ENCODE results near the gene SNX33. TPM values are rescaled to one million over a fixed set of nuclear protein-coding genes. Genes with fewer than 3 reads are reported as not detected.
"Not testable (repeated sequence)": the region's sequence is repeated elsewhere in the genome, so short reads cannot be mapped to it uniquely, and the experiment has no call there.

The SNX33 gene
- total and polyA plus RNA-seq, 3 donors from 2014 or later: 8.3 to 11.5 (median 10.5) TPM

DNA sequence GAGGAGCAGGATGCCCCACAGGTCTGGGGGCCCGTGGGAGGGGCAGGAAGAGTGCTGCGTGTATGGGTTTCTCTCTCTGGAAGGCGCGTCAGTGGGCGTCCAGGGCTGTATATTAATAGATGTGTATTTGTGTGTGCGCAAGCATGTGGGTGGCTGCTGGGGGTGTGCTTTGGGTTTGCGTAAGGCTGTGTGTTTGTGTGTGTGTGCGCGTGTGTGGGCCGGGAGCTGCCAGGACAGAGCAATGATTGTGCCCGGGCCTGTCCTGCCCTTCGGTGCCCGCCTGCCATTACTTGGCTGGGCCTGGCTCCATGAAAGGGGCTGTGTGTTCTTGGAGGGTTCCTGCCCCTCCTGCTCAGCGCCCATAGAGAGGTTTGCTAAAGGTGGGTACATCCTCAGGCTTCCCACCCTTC, 48.6 kb downstream of the SNX33 start:
- Histone ChIP-seq H3K36me3 (ENCODE audit: low read depth, missing control alignments) (no peaks in the 10 kb centered on the region), H3K4me1 (peaks cover 19% of the 10 kb centered on the region), H3K27me3 (no peaks in the 10 kb centered on the region), H3K27ac (no peak overlapping the region), H3K4me3 (no peak overlapping the region), H3K9me3 (no peaks in the 10 kb centered on the region)
- 92 to 94% methylated on average over 7 to 14 of the region's 14 CpGs for WGBS, 2 donors
- intact Hi-C loops (cut with DNase I; ENCODE audit: low total_unique reads): no loop called here
- DNase-seq: no peak
- no peak for TF ChIP-seq POLR2A (IDR thresholded peaks at IDR 0.05)
- TF ChIP-seq, protein P1, sequence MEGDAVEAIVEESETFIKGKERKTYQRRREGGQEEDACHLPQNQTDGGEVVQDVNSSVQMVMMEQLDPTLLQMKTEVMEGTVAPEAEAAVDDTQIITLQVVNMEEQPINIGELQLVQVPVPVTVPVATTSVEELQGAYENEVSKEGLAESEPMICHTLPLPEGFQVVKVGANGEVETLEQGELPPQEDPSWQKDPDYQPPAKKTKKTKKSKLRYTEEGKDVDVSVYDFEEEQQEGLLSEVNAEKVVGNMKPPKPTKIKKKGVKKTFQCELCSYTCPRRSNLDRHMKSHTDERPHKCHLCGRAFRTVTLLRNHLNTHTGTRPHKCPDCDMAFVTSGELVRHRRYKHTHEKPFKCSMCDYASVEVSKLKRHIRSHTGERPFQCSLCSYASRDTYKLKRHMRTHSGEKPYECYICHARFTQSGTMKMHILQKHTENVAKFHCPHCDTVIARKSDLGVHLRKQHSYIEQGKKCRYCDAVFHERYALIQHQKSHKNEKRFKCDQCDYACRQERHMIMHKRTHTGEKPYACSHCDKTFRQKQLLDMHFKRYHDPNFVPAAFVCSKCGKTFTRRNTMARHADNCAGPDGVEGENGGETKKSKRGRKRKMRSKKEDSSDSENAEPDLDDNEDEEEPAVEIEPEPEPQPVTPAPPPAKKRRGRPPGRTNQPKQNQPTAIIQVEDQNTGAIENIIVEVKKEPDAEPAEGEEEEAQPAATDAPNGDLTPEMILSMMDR (IDR thresholded peaks at IDR 0.05): no peak

DNA sequence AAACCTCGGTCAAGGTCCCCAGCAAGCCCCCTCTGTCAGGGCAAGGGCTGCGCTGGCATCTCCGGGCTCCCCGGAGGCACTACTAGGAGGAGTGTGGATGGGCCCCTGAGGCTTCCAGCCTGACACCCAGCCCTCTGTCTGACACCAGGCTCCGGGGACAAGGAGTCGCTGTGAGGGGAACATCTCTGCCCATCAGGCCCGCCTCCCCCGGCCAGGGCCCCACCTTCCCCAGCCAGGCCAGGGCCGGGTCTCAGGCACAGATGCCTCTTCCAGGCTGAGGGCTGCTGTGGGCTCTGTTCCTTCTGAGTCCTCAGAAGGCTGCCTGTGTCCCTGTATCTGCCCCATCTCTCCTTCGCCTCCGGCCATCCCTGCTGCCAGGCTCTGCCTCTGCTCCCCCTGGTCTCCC, 49.1 kb downstream of the SNX33 start:
- Histone ChIP-seq H3K4me3 (no peak overlapping the region), H3K27me3 (no peaks in the 10 kb centered on the region), H3K9me3 (no peaks in the 10 kb centered on the region), H3K4me1 (peaks cover 19% of the 10 kb centered on the region), H3K36me3 (ENCODE audit: low read depth, missing control alignments) (no peaks in the 10 kb centered on the region), H3K27ac (no peak overlapping the region)
- no peak for DNase-seq
- intact Hi-C loops (cut with DNase I; ENCODE audit: low total_unique reads): no loop called here
- no peak for TF ChIP-seq POLR2A (IDR thresholded peaks at IDR 0.05)
- TF ChIP-seq, protein P1 (IDR thresholded peaks at IDR 0.05): no peak
- 68 to 75% methylated on average over 8 to 11 of the region's 11 CpGs for WGBS, 2 donors

DNA sequence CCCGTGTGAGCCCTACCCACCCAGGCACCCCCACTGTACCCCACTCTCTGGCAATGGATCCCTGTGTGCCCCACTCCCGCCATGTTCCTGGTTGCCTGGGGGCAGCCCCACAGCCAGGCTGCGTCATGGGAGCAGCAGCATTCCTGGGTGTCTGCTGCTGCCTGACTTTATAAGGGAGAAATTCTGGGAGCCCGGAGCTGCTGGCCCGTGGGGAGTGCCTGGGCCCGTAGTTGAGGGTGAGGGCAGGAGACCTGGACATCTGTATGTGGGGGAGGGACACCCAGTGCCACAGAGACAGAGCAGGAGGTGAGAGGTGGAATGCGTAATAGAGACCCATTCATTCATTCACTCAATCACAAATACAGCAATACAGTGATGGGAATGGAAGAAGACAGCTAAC, 49.8 kb downstream of the SNX33 start:
- Histone ChIP-seq H3K36me3 (ENCODE audit: low read depth, missing control alignments) (no peaks in the 10 kb centered on the region), H3K27me3 (no peaks in the 10 kb centered on the region), H3K4me3 (no peak overlapping the region), H3K27ac (no peak overlapping the region), H3K4me1 (peaks cover 19% of the 10 kb centered on the region), H3K9me3 (no peaks in the 10 kb centered on the region)
- intact Hi-C loops (cut with DNase I; ENCODE audit: low total_unique reads): no loop called here
- whole genome bisulfite sequencing, 2 donors: 68 to 80% methylated on average over 7 of the region's 7 CpGs
- no peak for DNase-seq
- no peak for TF ChIP-seq POLR2A (IDR thresholded peaks at IDR 0.05)
- TF ChIP-seq, protein P1 (IDR thresholded peaks at IDR 0.05): no peak

DNA sequence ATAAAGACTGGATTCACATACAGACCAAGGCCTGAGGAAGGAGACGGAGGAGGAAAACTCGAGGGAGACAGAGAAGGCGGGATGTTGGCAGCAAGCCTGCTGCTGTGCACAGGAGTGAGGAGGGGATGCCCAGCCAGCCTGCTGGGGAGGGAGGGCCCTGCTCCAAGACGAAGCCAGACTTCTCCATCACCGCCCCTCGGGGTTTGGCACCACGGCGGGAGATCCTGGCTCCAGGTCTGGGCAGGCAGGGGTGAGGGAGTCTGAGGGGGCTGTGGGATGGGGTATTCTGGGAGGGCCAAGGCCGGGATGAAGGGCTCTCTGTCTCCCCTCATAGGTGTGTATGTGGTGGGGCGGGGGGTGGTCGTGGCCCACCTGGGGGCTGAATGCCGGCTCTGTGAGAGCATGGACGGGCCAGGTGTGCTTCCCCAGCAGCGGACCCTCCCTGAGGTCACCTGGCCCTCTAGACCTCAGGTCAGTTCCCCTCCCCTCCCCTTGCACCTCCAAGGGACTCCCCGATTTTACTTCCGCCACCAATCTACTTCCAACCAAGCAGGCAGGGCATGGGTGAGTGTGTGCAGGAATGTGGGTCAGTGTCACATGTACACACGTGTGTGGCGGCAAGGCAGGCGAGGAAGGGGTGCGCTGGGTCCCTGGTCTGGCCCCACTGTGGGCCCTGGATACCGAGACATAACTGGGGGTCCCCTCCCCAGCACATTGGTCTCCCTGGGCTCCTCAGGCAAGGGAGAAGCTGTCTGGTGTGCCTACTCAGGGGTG, 50.4 kb downstream of the SNX33 start:
- H3K36me3 ChIP-seq (ENCODE audit: low read depth, missing control alignments); H3K27me3 ChIP-seq; H3K9me3 ChIP-seq; DNase-seq; H3K27ac ChIP-seq; H3K4me3 ChIP-seq; intact Hi-C loops (cut with DNase I; ENCODE audit: low total_unique reads): not testable (repeated sequence)
- 69 to 86% methylated on average over 16 to 20 of the region's 21 CpGs for WGBS, 2 donors
- peaks cover 19% of the 10 kb centered on the region for H3K4me1 ChIP-seq

DNA sequence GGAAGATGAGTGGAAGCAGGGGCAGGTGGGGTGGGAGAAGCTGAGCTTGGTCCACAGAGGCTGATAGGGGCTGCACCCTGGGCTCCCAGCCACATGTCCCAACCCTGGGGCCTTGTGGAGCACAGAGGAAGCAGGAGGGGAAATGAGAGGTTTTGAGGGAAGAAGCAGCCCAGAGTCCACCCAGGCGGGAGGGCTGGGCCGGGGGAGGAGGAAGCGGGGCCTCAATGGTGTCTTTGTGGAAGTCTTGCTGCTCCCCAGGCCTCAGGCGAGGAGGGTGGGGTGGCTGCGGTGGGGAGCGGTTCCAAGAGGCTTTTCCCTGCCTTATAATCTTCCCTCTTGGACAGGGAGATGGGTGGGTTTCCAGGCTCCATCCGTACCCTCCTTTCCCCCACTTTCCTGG, 51.8 kb downstream of the SNX33 start:
- H3K36me3 ChIP-seq (ENCODE audit: low read depth, missing control alignments); DNase-seq; H3K27ac ChIP-seq; H3K27me3 ChIP-seq; H3K9me3 ChIP-seq; H3K4me3 ChIP-seq; intact Hi-C loops (cut with DNase I; ENCODE audit: low total_unique reads); H3K4me1 ChIP-seq: not testable (repeated sequence)
- WGBS, 2 donors: 56 to 70% methylated on average over 7 of the region's 7 CpGs

DNA sequence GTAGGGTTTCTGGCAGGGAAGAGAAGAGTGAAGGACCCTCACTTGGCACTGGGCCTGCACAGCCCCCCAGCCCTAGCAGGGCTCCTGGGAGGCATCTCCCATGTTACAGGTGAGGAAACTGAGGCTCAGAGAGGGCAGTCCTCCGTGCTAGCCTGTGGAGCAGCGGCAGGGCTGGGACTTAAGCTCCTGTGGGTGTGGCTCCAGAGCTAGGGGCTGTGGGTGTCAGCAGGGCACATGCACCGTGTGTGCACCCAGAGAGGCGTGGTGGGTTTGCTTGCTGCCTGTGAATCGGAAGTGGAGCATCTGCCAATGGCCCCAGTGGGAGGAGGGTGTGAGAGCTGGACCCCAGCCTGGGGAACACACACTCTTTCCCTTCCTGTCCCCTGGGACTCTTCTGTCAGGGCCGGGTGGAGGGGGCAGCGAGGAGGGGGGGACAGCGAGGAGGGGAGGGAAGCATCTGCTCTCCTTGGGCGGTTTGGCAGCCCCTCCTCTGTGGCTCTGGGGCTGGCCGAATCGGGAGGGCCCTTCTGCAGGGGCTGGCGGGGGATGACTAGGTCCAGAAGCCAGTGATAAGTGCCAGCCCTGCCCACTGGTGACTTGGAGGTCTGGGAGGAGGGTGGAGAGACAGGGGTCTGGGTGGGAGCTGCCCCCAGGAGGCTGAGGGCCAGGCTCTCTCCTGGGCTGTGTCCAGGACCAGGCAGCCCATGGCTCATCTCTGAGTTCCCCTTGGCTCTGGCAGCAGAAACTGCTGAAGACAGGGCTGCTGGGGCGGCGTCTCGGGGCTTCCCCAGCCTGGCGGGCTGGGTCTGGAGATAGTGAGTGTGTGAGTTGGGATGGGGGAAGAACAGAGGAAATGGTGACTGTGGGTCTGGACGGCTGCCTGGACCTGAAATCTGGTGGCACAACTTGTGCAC, 52.5 kb downstream of the SNX33 start:
- peak; percentile 45 for DNase-seq
- H3K27ac ChIP-seq; H3K9me3 ChIP-seq; H3K27me3 ChIP-seq; H3K4me3 ChIP-seq; H3K36me3 ChIP-seq (ENCODE audit: low read depth, missing control alignments); intact Hi-C loops (cut with DNase I; ENCODE audit: low total_unique reads); H3K4me1 ChIP-seq: not testable (repeated sequence)
- 11% methylated on average over 10 of the region's 17 CpGs; no CpG with 5 or more reads in 1 of the 2 donors for WGBS, 2 donors

DNA sequence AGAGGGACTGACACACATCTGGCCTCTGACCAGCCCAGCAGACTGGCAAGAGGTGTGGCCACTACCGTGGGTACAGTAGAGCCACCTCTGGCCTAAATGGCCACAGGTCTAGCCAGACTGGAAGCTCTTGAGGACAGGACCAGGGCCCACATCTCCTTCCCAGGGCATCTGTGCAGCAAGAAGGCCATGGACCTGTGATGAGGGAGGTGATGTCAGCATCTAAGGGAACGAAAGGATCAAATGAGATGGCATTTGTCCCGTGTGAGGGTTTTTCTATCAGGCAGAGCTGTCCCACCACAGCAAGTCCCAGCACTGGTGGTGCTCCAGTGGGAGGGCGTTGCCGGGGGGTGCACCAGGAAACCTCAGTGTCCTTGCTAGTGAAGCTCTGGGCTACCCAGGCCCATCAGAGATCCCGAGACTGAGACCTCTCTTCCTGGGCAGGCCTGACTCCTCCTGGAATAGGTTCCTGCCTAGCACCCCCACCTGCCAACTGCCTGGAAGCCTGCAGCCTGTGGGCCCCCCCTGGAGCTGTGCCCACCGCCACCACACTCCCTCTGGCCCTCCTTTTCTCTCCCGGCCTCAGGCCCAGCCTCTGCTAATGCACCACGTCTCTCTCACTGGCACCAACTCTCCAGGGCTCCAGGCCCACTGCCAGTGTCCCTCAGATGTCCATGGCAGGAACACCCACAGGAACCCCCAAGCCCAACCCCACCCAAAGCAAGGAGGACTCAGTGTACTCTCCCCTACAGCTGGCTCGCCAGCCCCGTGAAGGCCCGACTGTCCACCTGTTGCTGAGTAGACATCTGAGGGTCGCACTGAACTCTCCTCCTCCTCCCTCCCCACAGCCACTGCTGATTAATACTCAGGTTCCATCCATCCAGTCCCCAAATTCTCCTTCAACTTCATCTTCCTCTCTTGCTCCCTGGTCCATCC, 53.6 kb downstream of the SNX33 start:
- H3K27me3 ChIP-seq; intact Hi-C loops (cut with DNase I; ENCODE audit: low total_unique reads); H3K4me1 ChIP-seq; H3K27ac ChIP-seq; H3K4me3 ChIP-seq; H3K9me3 ChIP-seq; DNase-seq; H3K36me3 ChIP-seq (ENCODE audit: low read depth, missing control alignments): not testable (repeated sequence)
- 63 to 76% methylated on average over 3 to 13 of the region's 13 CpGs for WGBS, 2 donors
